GM10266 (cell line): ENCODE data around the gene AKT1.

ENCODE experiments used
- DNase-seq: peaks from one replicate; pipeline ENCODE4 v3.0.0; 2012; ENCODE audit errors: extremely low spot score
- TF ChIP-seq, protein P1 (sequence below): IDR thresholded peaks from 2 replicates; pipeline ENCODE4 v1.5.1; 2012; ENCODE audit warnings: mild to moderate bottlenecking, low read depth; ENCODE audit not compliant: control insufficient read depth, insufficient read depth; ENCODE audit errors: missing control alignments

Gene AKT1

DNA sequence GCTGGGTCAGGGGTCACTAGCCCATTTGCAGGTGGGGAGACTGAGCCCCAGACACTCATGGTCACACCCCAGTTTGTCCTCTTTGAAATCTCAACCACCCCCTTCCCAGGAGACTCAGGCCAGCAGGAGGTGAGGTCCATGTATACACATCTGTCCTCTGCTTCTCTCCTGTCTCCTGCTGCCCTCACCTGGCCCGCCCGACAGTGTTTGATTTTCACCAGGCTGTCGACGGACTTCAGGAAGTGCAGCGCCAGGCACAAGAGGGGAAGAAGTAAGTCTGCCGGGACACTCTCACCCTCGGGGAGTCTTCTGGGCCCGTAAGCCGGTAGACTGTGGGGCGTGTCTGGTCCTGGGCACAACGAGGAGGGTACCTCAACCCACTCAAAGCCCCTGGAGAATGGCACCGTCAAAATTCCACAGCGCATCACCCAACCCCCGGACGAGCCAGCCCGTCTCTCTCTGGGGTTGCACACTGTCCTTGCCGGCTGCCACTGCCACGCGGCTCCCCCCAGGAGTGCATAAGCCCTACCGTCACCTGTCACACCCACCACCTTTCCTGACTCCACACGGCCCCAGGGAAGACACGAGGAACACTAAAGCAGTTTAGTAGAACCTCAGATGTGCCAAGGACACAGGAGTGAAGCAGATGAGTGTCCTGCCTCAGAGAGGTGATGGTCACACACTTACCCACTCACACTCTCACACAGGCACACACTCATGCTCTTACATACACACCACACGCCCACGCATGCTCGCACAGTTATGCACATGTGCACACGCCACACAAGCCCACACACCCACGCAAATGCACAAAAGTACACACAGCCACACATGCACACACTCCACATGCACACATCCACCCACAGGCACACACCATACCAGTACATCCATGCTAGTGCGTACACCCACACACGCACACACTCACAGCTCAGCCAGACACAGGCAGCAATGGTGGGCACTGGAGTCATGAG, 55.7 kb downstream of the AKT1 start:
- TF ChIP-seq, protein P1, sequence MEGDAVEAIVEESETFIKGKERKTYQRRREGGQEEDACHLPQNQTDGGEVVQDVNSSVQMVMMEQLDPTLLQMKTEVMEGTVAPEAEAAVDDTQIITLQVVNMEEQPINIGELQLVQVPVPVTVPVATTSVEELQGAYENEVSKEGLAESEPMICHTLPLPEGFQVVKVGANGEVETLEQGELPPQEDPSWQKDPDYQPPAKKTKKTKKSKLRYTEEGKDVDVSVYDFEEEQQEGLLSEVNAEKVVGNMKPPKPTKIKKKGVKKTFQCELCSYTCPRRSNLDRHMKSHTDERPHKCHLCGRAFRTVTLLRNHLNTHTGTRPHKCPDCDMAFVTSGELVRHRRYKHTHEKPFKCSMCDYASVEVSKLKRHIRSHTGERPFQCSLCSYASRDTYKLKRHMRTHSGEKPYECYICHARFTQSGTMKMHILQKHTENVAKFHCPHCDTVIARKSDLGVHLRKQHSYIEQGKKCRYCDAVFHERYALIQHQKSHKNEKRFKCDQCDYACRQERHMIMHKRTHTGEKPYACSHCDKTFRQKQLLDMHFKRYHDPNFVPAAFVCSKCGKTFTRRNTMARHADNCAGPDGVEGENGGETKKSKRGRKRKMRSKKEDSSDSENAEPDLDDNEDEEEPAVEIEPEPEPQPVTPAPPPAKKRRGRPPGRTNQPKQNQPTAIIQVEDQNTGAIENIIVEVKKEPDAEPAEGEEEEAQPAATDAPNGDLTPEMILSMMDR = peak; percentile 11
- DNase-seq = no peak

DNA sequence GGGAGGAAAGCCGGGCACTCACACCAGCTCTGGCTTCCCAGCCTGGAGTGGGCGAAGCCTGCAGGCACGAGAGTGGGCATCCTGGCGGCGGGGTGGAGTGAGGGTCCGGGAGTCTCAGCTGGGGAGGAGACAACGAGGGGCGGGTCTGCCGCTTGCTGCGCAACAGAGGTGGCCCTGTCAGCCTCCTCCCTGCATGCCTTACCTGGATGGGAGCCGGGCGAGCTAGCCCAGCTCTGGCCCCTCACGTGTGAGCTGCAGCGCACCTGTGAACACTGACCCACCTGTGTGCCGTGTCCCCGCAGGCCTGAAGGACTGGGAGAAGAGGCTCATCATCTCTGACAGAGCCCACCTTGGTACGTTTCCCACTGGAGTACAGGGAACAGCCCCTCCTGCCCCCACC, 56.5 kb downstream of the AKT1 start:
- no peak for DNase-seq
- TF ChIP-seq, protein P1 = no peak

DNA sequence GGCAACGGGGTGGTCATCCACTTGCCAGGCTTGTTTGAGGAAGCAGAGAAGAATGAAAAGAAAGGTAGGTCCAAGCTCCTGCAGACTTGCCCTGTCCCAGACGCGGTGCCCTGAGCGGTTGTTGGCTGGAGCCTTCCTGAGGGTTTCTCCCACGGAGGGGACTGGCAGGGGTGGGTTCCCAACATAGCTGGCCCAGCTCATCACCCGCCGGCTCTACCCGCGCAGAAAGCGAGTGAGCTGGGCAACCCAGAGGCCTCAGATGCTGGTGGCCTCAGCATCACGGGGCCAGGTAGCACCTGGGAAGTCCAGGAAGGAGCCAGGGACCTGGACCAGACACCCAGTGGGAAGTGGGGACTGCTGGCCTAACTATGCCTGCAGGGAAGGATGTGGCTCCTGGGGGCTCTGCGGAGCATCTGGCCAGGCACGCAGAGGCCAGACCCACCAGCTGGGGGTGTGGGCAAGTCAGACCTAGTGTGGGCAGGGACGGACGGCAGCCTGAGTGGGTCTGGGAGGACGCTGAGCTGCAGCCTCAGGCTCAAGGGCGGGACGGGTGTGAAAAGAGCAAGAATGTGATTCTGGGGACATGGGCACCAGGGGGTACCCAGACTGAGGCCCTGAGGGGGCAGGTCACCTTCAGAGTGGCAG, 57.1 kb downstream of the AKT1 start:
- DNase-seq = no peak
- TF ChIP-seq, protein P1 = no peak

- DNase-seq = no peak
- TF ChIP-seq, protein P1 = no peak
These were observed 59.5 kb downstream of the AKT1 start for GRCh38 chr14:104735830-104736642.

DNA sequence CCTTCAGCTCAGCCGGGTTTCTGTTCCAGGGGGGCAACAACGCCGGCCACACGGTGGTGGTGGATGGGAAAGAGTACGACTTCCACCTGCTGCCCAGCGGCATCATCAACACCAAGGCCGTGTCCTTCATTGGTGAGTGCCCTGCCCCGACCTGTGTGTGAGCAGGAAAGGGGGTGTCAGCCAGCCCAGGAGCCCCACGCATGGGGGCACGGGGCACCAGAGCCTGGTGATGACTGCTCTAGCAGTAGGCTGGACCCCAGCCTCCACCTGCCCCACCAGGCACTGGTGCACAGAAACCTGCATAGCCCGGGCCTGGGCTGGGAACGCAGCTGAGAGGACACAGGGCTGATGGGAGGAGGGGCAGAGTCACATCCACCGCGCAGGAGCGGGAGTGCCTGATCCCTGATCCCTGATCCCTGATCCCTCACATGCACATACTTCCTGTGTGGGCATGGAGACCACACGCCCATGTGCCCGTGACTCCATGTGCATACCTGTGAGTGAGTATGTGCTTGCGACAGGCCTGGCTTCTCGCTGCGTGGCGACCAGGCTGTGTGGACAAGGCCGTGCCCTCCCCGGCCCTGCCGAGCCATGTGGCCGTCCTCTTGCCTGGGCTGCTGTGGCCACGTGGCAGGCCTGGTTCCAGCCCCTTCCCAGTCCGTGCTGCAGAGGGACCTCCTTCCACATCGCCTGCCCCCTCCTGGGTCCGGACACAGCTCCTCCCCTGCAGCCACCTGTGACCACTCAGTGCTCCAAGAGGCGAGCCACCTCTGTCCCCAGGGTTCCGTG, 60.4 kb downstream of the AKT1 start:
- no peak for DNase-seq
- TF ChIP-seq, protein P1 = no peak

GRCh38 chr14:104734601-104734990, 61.0 kb downstream of the AKT1 start:
- DNase-seq = no peak
- TF ChIP-seq, protein P1 = no peak
